Left lung (tissue), 10 donors: Measurements from ENCODE around the gene RAP2C. TPM values are rescaled to one million over a fixed set of nuclear protein-coding genes. Genes with fewer than 3 reads are reported as not detected.
A peak's percentile ranks its signal among the peaks of the same experiment; 100 is the strongest.

Experiments
- ATAC-seq: fragments of 200-7000 bp; cut with Tn5 transposase; one replicate; pipeline ENCODE4 v1.9.1; 2020; ENCODE audit warnings: moderate library complexity
- DNase-seq, 4 donors: peaks; one replicate each; pipeline ENCODE4 v3.0.0-alpha.2; 2013 to 2020
- H3K27ac ChIP-seq, 2 donors: fragments of 200-600 bp; sonication (generic) in 1 of 2; one replicate each; pipeline versions ENCODE4 v1.5.0 to v1.8.0; 2020 to 2021
- H3K27me3 ChIP-seq, 2 donors: fragments of 200-600 bp; sonication (generic) in 1 of 2; one replicate each; pipeline versions ENCODE4 v1.5.0 to v1.8.0; 2020 to 2021
- H3K36me3 ChIP-seq, 2 donors: fragments of 200-600 bp; sonication (generic) in 1 of 2; one replicate each; pipeline versions ENCODE4 v1.5.0 to v1.8.0; 2020 to 2021
- H3K4me1 ChIP-seq, 2 donors: fragments of 200-600 bp; one replicate each; pipeline ENCODE4 v1.8.0; 2021
- H3K4me3 ChIP-seq, 2 donors: fragments of 200-600 bp; sonication (generic) in 1 of 2; one replicate each; pipeline versions ENCODE4 v1.5.0 to v1.8.0; 2020 to 2021; ENCODE audit warnings: mild to moderate bottlenecking in 1 of 2
- H3K9me3 ChIP-seq, 2 donors: fragments of 200-600 bp; sonication (generic) in 1 of 2; one replicate each; pipeline versions ENCODE4 v1.5.0 to v1.8.0; 2020 to 2021
- CTCF ChIP-seq, 2 donors: fragments of 200-600 bp; sonication (generic) in 1 of 2; IDR thresholded peaks; one replicate each; pipeline versions ENCODE4 v1.5.0 to v1.8.0; 2021; ENCODE audit warnings: antibody characterized with exemption in 2 of 2
- intact Hi-C, 2 donors: fragments of 100-400 bp; cut with DNase I; formaldehyde crosslinking; loops; one replicate each; pipeline versions ENCODE4 v1.11.2 to v1.14.2; 2022
- polyA plus RNA-seq, 6 donors: library from polyadenylated mRNA; unstranded; fragments of 120-200 nt; gene quantifications; one replicate each; pipeline ENCODE4 v1.2.1, GENCODE V29; 2013; ENCODE audit not compliant: insufficient read length in 6 of 6
- total RNA-seq, 2 donors: library from RNA; stranded (reverse); fragmentation: NEBNext Ultra II Directional; extraction: Animal tissue kit (Norgen Biotek cat#: 25700); gene quantifications; one replicate each; pipeline ENCODE4 v1.2.1, GENCODE V29; 2021
- donor health status: DM: no; HTN: yes; CAD: no.
- donor health status: DM: no; HTN: no; CAD: no.

RAP2C gene
- total and polyA plus RNA-seq, 8 donors, result 18.5 to 33.6 (median 30.7) TPM

GRCh38 chrX:132227383-132228112 lies 8.3 kb upstream of the RAP2C start:
- H3K27ac ChIP-seq, result no peak overlapping the region
- DNase-seq, result no peak
- H3K36me3 ChIP-seq, result no peaks in the 10 kb centered on the region
- no peak for ATAC-seq
- no peaks in the 10 kb centered on the region for H3K27me3 ChIP-seq
- H3K9me3 ChIP-seq, result no peaks in the 10 kb centered on the region
- H3K4me3 ChIP-seq, result no peak overlapping the region
- no peak for TF ChIP-seq CTCF (IDR thresholded peaks at IDR 0.05)
- intact Hi-C loops, result loop anchor here in 1 of 2 donors (10.0 kb wide), 1 partner anchor 387 kb away; no protein-coding TSS in a partner anchor
- H3K4me1 ChIP-seq, result no peaks in the 10 kb centered on the region

GRCh38 chrX:132226169-132226568 lies 6.9 kb upstream of the RAP2C start:
- intact Hi-C loops, result loop anchor here in 1 of 2 donors (10.0 kb wide), 1 partner anchor 389 kb away; no protein-coding TSS in a partner anchor
- no peak overlapping the region for H3K27ac ChIP-seq
- TF ChIP-seq CTCF (IDR thresholded peaks at IDR 0.05), result no peak
- H3K4me1 ChIP-seq, result no peaks in the 10 kb centered on the region
- no peak overlapping the region for H3K4me3 ChIP-seq
- no peaks in the 10 kb centered on the region for H3K9me3 ChIP-seq
- no peak for ATAC-seq
- DNase-seq, result no peak
- no peaks in the 10 kb centered on the region for H3K27me3 ChIP-seq
- no peaks in the 10 kb centered on the region for H3K36me3 ChIP-seq

- no peaks in the 10 kb centered on the region for H3K9me3 ChIP-seq
- peaks cover 0 to 6% of the 10 kb centered on the region in 2 donors for H3K36me3 ChIP-seq
- H3K27me3 ChIP-seq, result peaks cover 0 to 4% of the 10 kb centered on the region in 2 donors
- intact Hi-C loops, result no loop called here
- TF ChIP-seq CTCF (IDR thresholded peaks at IDR 0.05), result no peak
- peak overlapping the region; percentile 43 to 65 for H3K4me3 ChIP-seq
- ATAC-seq, result peak; percentile 91
- H3K27ac ChIP-seq, result peak overlapping the region; percentile 95 to 99
- DNase-seq, result peak; percentile 72 to 92 (median 88)
- peaks cover 0 to 13% of the 10 kb centered on the region in 2 donors for H3K4me1 ChIP-seq
Measured at GRCh38 chrX:132218100-132218812, 991 bp downstream of the RAP2C start.

- Histone ChIP-seq H3K36me3 (peaks cover 0 to 13% of the 10 kb centered on the region in 2 donors), H3K27ac (peak overlapping the region; percentile 95 to 99), H3K27me3 (peaks cover 0 to 4% of the 10 kb centered on the region in 2 donors), H3K9me3 (no peaks in the 10 kb centered on the region), H3K4me3 (peak overlapping the region; percentile 49 to 65), H3K4me1 (peaks cover 0 to 19% of the 10 kb centered on the region in 2 donors)
- ATAC-seq, result peak; percentile 80
- DNase-seq, result peak; percentile 72 to 87 (median 82)
- intact Hi-C loops, result no loop called here
- TF ChIP-seq CTCF (IDR thresholded peaks at IDR 0.05), result no peak
Measured at GRCh38 chrX:132217203-132218073, 1.8 kb downstream of the RAP2C start.
